WTC11 (cell line): ENCODE results near the gene DNAH14. TPM values are rescaled to one million over a fixed set of nuclear protein-coding genes. Genes with fewer than 3 reads are reported as not detected.
A peak's percentile ranks its signal among the peaks of the same experiment; 100 is the strongest.

Experiments used
- ATAC-seq: fragments of 200-7000 bp; cut with Tn5 transposase; 2 replicates; pipeline ENCODE4 v1.10.0; 2021; ENCODE audit warnings: mild to moderate bottlenecking, moderate library complexity
- CTCF ChIA-PET: fragments of 300-600 bp; sonication (Branson Sonifier 250); formaldehyde crosslinking; loops from one replicate; lab custom pipeline; 2021; ENCODE audit warnings: antibody characterized with exemption; lab: Charles Lee
- POLR2A ChIA-PET: fragments of 350-600 bp; sonication (Branson Sonifier 250); formaldehyde crosslinking; loops from one replicate; lab custom pipeline; 2021; ENCODE audit warnings: antibody characterized with exemption; lab: Charles Lee
- DNase-seq: peaks from one replicate; pipeline ENCODE4 v3.0.0; 2021; ENCODE audit warnings: low spot score
- H3K27ac Mint-ChIP-seq: 2 replicates; pipeline ENCODE4 v1.8.0; 2021; ENCODE audit warnings: mixed read lengths
- H3K27me3 Mint-ChIP-seq: 2 replicates; pipeline ENCODE4 v1.8.0; 2021; ENCODE audit warnings: low read depth, mild to moderate bottlenecking, moderate library complexity, mixed read lengths
- H3K36me3 Mint-ChIP-seq: 2 replicates; pipeline ENCODE4 v1.8.0; 2021; ENCODE audit warnings: mixed read lengths
- H3K4me1 Mint-ChIP-seq: 2 replicates; pipeline ENCODE4 v1.8.0; 2022; ENCODE audit warnings: mixed read lengths
- H3K4me3 Mint-ChIP-seq: 2 replicates; pipeline ENCODE4 v1.8.0; 2021; ENCODE audit warnings: mild to moderate bottlenecking, moderate library complexity, mixed read lengths
- H3K9me3 Mint-ChIP-seq: 2 replicates; pipeline ENCODE4 v1.8.0; 2021; ENCODE audit warnings: mixed read lengths
- CBFB ChIP-seq: sonication (generic); formaldehyde crosslinking; IDR thresholded peaks from 2 replicates; pipeline ENCODE4 v1.8.1; 2022; ENCODE audit warnings: mild to moderate bottlenecking, low read depth, missing genetic modification reagents
- FOXJ3 ChIP-seq: sonication (generic); formaldehyde crosslinking; IDR thresholded peaks from 2 replicates; pipeline ENCODE4 v1.9.0; 2021; ENCODE audit warnings: missing genetic modification reagents, mild to moderate bottlenecking, borderline replicate concordance
- FOXK1 ChIP-seq: sonication (generic); formaldehyde crosslinking; IDR thresholded peaks from 2 replicates; pipeline ENCODE4 v1.8.0; 2022; ENCODE audit warnings: mild to moderate bottlenecking, moderate library complexity, missing genetic modification reagents
- GRHL2 ChIP-seq: fragments of 250-450 bp; sonication (Bioruptor Pico); IDR thresholded peaks from 2 replicates; pipeline ENCODE4 v1.8.0; 2022; ENCODE audit warnings: mild to moderate bottlenecking, moderate library complexity; ENCODE audit not compliant: insufficient replicate concordance, severe bottlenecking
- NFYB ChIP-seq: sonication (generic); formaldehyde crosslinking; conservative IDR thresholded peaks from 2 replicates; pipeline ENCODE4 v1.8.0; 2022; ENCODE audit warnings: low read depth, missing genetic modification reagents
- PRRX2 ChIP-seq: fragments of 250-450 bp; sonication (Bioruptor Pico); IDR thresholded peaks from 2 replicates; pipeline ENCODE4 v1.8.0; 2021; ENCODE audit warnings: mild to moderate bottlenecking
- SP1 ChIP-seq: sonication (generic); formaldehyde crosslinking; conservative IDR thresholded peaks from 2 replicates; pipeline ENCODE4 v1.8.1; 2022; ENCODE audit warnings: missing genetic modification reagents
- TEAD1 ChIP-seq: sonication (generic); formaldehyde crosslinking; IDR thresholded peaks from 2 replicates; pipeline ENCODE4 v1.8.0; 2022; ENCODE audit warnings: mild to moderate bottlenecking, missing genetic modification reagents
- TP53 ChIP-seq: sonication (generic); formaldehyde crosslinking; IDR thresholded peaks from 2 replicates; pipeline ENCODE4 v1.8.1; 2023; ENCODE audit warnings: mild to moderate bottlenecking, missing genetic modification reagents
- ZNF121 ChIP-seq: sonication (generic); formaldehyde crosslinking; IDR thresholded peaks from 2 replicates; pipeline ENCODE4 v1.8.0; 2023; ENCODE audit warnings: missing genetic modification reagents
- ZNF232 ChIP-seq: sonication (generic); formaldehyde crosslinking; IDR thresholded peaks from 2 replicates; pipeline ENCODE4 v1.8.0; 2022; ENCODE audit warnings: mild to moderate bottlenecking, missing genetic modification reagents
- ZNF423 ChIP-seq: fragments of 250-450 bp; sonication (Bioruptor Pico); IDR thresholded peaks from 2 replicates; pipeline ENCODE4 v2.1.2; 2022; ENCODE audit warnings: mild to moderate bottlenecking, moderate library complexity
- total RNA-seq: library from RNA; stranded (reverse); gene quantifications from 3 replicates; pipeline ENCODE4 v1.2.3, GENCODE V29; 2021
- TF ChIP-seq, protein P1 (sequence below): sonication (generic); formaldehyde crosslinking; IDR thresholded peaks from 2 replicates; pipeline ENCODE4 v1.8.0; 2022; ENCODE audit warnings: mild to moderate bottlenecking, missing genetic modification reagents
- TF ChIP-seq, protein P2 (sequence below): fragments of 250-450 bp; sonication (Bioruptor Pico); IDR thresholded peaks from 2 replicates; pipeline ENCODE4 v1.9.0; 2021; ENCODE audit warnings: mild to moderate bottlenecking, borderline replicate concordance
- TF ChIP-seq, protein P3 (sequence below): sonication (generic); formaldehyde crosslinking; IDR thresholded peaks from 2 replicates; pipeline ENCODE4 v1.8.1; 2023; ENCODE audit warnings: mild to moderate bottlenecking, missing genetic modification reagents, moderate library complexity
- TF ChIP-seq, protein P4 (sequence below): sonication (generic); formaldehyde crosslinking; IDR thresholded peaks from 2 replicates; pipeline ENCODE4 v1.8.1; 2023; ENCODE audit warnings: mild to moderate bottlenecking, missing genetic modification reagents, borderline replicate concordance
- TF ChIP-seq, protein P5 (sequence below): sonication (generic); formaldehyde crosslinking; IDR thresholded peaks from 2 replicates; pipeline ENCODE4 v1.8.1; 2023; ENCODE audit warnings: mild to moderate bottlenecking, moderate library complexity, missing genetic modification reagents
- TF ChIP-seq, protein P6 (sequence below): fragments of 250-450 bp; sonication (Bioruptor Pico); IDR thresholded peaks from 2 replicates; pipeline ENCODE4 v1.9.0; 2021; ENCODE audit warnings: mild to moderate bottlenecking
- TF ChIP-seq, protein P7 (sequence below): fragments of 250-450 bp; sonication (Bioruptor Pico); IDR thresholded peaks from 2 replicates; pipeline ENCODE4 v1.9.0; 2021; ENCODE audit warnings: mild to moderate bottlenecking

The DNAH14 gene
- total RNA-seq, 1 experiment from 2014 or later = 34.1 TPM

DNA sequence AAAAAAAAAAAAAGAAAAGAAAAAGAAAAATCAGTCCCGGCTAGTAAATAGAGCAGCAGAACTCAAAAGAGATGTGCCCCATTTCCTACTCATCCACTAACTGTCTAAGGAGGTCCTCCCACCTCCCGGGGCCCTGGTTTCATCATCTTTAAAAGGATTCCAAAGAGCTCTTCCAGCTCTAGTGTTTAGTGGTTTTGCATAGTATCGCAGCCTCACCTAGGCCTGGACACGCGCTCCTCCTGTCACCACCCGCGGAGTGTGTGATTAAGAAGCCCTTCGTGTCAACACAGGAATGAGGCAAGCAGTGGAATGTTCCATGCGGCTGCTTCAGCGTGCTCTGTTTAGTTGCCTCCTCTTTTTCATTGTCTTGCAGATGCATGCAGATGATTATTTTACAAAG lies 449.4 kb downstream of the DNAH14 start:
- Mint-ChIP-seq H3K9me3 (no peaks in the 10 kb centered on the region), H3K4me3 (no peak overlapping the region), H3K36me3 (no peaks in the 10 kb centered on the region), H3K4me1 (peaks cover 22% of the 10 kb centered on the region), H3K27ac (peak overlapping the region; percentile 79; the same call in 1 of the 2 replicates), H3K27me3 (no peaks in the 10 kb centered on the region; the same call in 1 of the 2 replicates)
- POLR2A ChIA-PET = interaction anchor here (1.0 kb wide), 1 partner anchor 9 kb away, joined by 5 read pairs; no protein-coding TSS in a partner anchor
- TF ChIP-seq, protein P1, sequence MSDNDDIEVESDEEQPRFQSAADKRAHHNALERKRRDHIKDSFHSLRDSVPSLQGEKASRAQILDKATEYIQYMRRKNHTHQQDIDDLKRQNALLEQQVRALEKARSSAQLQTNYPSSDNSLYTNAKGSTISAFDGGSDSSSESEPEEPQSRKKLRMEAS = peak; percentile 79; the same call in 1 of the 2 replicates
- TF ChIP-seq, protein P2, sequence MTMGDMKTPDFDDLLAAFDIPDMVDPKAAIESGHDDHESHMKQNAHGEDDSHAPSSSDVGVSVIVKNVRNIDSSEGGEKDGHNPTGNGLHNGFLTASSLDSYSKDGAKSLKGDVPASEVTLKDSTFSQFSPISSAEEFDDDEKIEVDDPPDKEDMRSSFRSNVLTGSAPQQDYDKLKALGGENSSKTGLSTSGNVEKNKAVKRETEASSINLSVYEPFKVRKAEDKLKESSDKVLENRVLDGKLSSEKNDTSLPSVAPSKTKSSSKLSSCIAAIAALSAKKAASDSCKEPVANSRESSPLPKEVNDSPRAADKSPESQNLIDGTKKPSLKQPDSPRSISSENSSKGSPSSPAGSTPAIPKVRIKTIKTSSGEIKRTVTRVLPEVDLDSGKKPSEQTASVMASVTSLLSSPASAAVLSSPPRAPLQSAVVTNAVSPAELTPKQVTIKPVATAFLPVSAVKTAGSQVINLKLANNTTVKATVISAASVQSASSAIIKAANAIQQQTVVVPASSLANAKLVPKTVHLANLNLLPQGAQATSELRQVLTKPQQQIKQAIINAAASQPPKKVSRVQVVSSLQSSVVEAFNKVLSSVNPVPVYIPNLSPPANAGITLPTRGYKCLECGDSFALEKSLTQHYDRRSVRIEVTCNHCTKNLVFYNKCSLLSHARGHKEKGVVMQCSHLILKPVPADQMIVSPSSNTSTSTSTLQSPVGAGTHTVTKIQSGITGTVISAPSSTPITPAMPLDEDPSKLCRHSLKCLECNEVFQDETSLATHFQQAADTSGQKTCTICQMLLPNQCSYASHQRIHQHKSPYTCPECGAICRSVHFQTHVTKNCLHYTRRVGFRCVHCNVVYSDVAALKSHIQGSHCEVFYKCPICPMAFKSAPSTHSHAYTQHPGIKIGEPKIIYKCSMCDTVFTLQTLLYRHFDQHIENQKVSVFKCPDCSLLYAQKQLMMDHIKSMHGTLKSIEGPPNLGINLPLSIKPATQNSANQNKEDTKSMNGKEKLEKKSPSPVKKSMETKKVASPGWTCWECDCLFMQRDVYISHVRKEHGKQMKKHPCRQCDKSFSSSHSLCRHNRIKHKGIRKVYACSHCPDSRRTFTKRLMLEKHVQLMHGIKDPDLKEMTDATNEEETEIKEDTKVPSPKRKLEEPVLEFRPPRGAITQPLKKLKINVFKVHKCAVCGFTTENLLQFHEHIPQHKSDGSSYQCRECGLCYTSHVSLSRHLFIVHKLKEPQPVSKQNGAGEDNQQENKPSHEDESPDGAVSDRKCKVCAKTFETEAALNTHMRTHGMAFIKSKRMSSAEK (CRISPR knock-in tag) = peak; percentile 46; the same call in 1 of the 2 replicates
- no peak for TF ChIP-seq FOXJ3 (CRISPR knock-in tag)
- 0 out of 2 replicates have a peak, but pooled peaks have one; percentile 32 for TF ChIP-seq TP53
- TF ChIP-seq ZNF121 (CRISPR knock-in tag) = no peak
- peak; percentile 52; the same call in 1 of the 2 replicates for TF ChIP-seq TEAD1
- TF ChIP-seq, protein P3, sequence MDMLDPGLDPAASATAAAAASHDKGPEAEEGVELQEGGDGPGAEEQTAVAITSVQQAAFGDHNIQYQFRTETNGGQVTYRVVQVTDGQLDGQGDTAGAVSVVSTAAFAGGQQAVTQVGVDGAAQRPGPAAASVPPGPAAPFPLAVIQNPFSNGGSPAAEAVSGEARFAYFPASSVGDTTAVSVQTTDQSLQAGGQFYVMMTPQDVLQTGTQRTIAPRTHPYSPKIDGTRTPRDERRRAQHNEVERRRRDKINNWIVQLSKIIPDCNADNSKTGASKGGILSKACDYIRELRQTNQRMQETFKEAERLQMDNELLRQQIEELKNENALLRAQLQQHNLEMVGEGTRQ (CRISPR knock-in tag) = no peak
- TF ChIP-seq PRRX2 = no peak
- peak; percentile 70; the same call in 1 of the 2 replicates for TF ChIP-seq FOXK1 (CRISPR knock-in tag)
- CTCF ChIA-PET = interaction anchor here (0.6 to 1.4 kb wide), 5 partner anchors 10 to 96 kb away, joined by 3 to 5 read pairs (median 3); no protein-coding TSS in a partner anchor
- DNase-seq = peak; percentile 81
- peak; percentile 97 for ATAC-seq

DNA sequence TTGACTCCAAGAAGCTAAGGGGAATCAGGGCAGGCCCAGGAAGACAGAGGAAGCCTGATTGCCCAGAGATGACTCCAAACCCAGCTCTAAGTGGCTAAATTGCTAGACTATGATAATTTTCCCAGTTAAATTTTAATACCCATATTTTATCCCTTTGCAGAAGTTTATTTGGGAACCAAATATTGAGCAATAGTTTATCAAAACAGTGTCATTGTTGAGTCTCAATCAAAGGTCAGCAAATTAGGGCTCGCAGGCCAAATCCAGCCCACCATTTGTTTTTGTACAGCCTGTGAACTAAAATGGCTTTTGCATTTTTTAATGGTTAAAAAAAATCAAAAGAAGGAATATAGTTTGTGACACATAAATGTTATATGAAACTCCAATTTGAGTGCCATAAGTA lies 451.2 kb downstream of the DNAH14 start:
- ATAC-seq (no peak), DNase-seq (no peak)
- ChIA-PET CTCF (interaction anchor here (0.6 kb wide), 1 partner anchor 1415 kb away, joined by 5 read pairs; no protein-coding TSS in a partner anchor), POLR2A (no interaction called here)
- peaks cover 22% of the 10 kb centered on the region for H3K4me1 Mint-ChIP-seq
- H3K4me3 Mint-ChIP-seq = no peak overlapping the region
- H3K27ac Mint-ChIP-seq = no peak overlapping the region
- H3K36me3 Mint-ChIP-seq = no peaks in the 10 kb centered on the region
- H3K27me3 Mint-ChIP-seq = no peaks in the 10 kb centered on the region; the same call in 1 of the 2 replicates
- no peaks in the 10 kb centered on the region for H3K9me3 Mint-ChIP-seq
- TF ChIP-seq ZNF232 (no peak), FOXJ3 (CRISPR knock-in tag) (no peak), ZNF423 (no peak), GRHL2 (CRISPR knock-in tag) (no peak), CBFB (CRISPR knock-in tag) (no peak), NFYB (CRISPR knock-in tag) (no peak), SP1 (CRISPR knock-in tag) (no peak)
- TF ChIP-seq, protein P4, sequence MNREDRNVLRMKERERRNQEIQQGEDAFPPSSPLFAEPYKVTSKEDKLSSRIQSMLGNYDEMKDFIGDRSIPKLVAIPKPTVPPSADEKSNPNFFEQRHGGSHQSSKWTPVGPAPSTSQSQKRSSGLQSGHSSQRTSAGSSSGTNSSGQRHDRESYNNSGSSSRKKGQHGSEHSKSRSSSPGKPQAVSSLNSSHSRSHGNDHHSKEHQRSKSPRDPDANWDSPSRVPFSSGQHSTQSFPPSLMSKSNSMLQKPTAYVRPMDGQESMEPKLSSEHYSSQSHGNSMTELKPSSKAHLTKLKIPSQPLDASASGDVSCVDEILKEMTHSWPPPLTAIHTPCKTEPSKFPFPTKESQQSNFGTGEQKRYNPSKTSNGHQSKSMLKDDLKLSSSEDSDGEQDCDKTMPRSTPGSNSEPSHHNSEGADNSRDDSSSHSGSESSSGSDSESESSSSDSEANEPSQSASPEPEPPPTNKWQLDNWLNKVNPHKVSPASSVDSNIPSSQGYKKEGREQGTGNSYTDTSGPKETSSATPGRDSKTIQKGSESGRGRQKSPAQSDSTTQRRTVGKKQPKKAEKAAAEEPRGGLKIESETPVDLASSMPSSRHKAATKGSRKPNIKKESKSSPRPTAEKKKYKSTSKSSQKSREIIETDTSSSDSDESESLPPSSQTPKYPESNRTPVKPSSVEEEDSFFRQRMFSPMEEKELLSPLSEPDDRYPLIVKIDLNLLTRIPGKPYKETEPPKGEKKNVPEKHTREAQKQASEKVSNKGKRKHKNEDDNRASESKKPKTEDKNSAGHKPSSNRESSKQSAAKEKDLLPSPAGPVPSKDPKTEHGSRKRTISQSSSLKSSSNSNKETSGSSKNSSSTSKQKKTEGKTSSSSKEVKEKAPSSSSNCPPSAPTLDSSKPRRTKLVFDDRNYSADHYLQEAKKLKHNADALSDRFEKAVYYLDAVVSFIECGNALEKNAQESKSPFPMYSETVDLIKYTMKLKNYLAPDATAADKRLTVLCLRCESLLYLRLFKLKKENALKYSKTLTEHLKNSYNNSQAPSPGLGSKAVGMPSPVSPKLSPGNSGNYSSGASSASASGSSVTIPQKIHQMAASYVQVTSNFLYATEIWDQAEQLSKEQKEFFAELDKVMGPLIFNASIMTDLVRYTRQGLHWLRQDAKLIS (CRISPR knock-in tag) = no peak
- TF ChIP-seq, protein P5, sequence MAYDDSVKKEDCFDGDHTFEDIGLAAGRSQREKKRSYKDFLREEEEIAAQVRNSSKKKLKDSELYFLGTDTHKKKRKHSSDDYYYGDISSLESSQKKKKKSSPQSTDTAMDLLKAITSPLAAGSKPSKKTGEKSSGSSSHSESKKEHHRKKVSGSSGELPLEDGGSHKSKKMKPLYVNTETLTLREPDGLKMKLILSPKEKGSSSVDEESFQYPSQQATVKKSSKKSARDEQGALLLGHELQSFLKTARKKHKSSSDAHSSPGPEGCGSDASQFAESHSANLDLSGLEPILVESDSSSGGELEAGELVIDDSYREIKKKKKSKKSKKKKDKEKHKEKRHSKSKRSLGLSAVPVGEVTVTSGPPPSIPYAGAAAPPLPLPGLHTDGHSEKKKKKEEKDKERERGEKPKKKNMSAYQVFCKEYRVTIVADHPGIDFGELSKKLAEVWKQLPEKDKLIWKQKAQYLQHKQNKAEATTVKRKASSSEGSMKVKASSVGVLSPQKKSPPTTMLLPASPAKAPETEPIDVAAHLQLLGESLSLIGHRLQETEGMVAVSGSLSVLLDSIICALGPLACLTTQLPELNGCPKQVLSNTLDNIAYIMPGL (CRISPR knock-in tag) = no peak
- TF ChIP-seq, protein P6, sequence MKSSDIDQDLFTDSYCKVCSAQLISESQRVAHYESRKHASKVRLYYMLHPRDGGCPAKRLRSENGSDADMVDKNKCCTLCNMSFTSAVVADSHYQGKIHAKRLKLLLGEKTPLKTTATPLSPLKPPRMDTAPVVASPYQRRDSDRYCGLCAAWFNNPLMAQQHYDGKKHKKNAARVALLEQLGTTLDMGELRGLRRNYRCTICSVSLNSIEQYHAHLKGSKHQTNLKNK (CRISPR knock-in tag) = no peak
- TF ChIP-seq, protein P7, sequence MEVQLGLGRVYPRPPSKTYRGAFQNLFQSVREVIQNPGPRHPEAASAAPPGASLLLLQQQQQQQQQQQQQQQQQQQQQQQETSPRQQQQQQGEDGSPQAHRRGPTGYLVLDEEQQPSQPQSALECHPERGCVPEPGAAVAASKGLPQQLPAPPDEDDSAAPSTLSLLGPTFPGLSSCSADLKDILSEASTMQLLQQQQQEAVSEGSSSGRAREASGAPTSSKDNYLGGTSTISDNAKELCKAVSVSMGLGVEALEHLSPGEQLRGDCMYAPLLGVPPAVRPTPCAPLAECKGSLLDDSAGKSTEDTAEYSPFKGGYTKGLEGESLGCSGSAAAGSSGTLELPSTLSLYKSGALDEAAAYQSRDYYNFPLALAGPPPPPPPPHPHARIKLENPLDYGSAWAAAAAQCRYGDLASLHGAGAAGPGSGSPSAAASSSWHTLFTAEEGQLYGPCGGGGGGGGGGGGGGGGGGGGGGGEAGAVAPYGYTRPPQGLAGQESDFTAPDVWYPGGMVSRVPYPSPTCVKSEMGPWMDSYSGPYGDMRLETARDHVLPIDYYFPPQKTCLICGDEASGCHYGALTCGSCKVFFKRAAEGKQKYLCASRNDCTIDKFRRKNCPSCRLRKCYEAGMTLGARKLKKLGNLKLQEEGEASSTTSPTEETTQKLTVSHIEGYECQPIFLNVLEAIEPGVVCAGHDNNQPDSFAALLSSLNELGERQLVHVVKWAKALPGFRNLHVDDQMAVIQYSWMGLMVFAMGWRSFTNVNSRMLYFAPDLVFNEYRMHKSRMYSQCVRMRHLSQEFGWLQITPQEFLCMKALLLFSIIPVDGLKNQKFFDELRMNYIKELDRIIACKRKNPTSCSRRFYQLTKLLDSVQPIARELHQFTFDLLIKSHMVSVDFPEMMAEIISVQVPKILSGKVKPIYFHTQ (CRISPR knock-in tag) = no peak
- TF ChIP-seq, protein P1 = no peak
